Calu3 (cell line): Measurements from ENCODE around the gene C2. TPM values are rescaled to one million over a fixed set of nuclear protein-coding genes. Genes with fewer than 3 reads are reported as not detected.
"Not testable (repeated sequence)": the region's sequence is repeated elsewhere in the genome, so short reads cannot be mapped to it uniquely, and the experiment has no call there.

Source experiments
- BruUV-seq: library from RNA; stranded (reverse); fragments of 400-500 nt; replicated peaks from 2 replicates; lab custom pipeline; 2021; lab: Mats Ljungman, UMichigan
- CTCF ChIA-PET: fragments of 300-600 bp; sonication (Branson Sonifier 250); formaldehyde crosslinking; loops from one replicate; lab custom pipeline; 2022; ENCODE audit warnings: antibody characterized with exemption; lab: Charles Lee
- DNase-seq: peaks from one replicate; pipeline ENCODE4 v3.0.0; 2022
- H3K27ac Mint-ChIP-seq: one replicate; pipeline ENCODE4 v1.8.0; 2022; ENCODE audit warnings: mixed read lengths; ENCODE audit not compliant: unreplicated experiment
- H3K27me3 Mint-ChIP-seq: one replicate; pipeline ENCODE4 v1.8.0; 2022; ENCODE audit warnings: mixed read lengths; ENCODE audit not compliant: unreplicated experiment
- H3K36me3 Mint-ChIP-seq: one replicate; pipeline ENCODE4 v1.8.0; 2022; ENCODE audit warnings: mild to moderate bottlenecking, moderate library complexity, mixed read lengths; ENCODE audit not compliant: insufficient read depth, unreplicated experiment
- H3K4me1 Mint-ChIP-seq: one replicate; pipeline ENCODE4 v1.8.0; 2022; ENCODE audit warnings: mild to moderate bottlenecking, low read depth, mixed read lengths; ENCODE audit not compliant: unreplicated experiment
- H3K4me3 Mint-ChIP-seq: one replicate; pipeline ENCODE4 v1.8.0; 2022; ENCODE audit warnings: mild to moderate bottlenecking, low read depth, moderate library complexity, mixed read lengths; ENCODE audit not compliant: unreplicated experiment
- H3K9me3 Mint-ChIP-seq: one replicate; pipeline ENCODE4 v1.8.0; 2022; ENCODE audit warnings: low read depth, mixed read lengths; ENCODE audit not compliant: unreplicated experiment
- intact Hi-C: fragments of 100-400 bp; cut with micrococcal nuclease; formaldehyde crosslinking; loops from one replicate; pipeline ENCODE4 v1.10.0; 2022; ENCODE audit not compliant: unreplicated experiment
- microRNA-seq: library from miRNA; unstranded; fragments of <30 nt; microRNA quantifications from one replicate; pipeline ENCODE4 v1.2.0, GENCODE V29; 2022
- total RNA-seq: library from RNA; stranded (reverse); gene quantifications from 2 replicates; pipeline ENCODE4 v1.2.3, GENCODE V29; 2022

Gene C2
- total RNA-seq, 1 experiment from 2014 or later = 6.3 TPM

- H3K27me3 Mint-ChIP-seq, DNase-seq, CTCF ChIA-PET, intact Hi-C loops, BruUV-seq, H3K4me1 Mint-ChIP-seq, H3K36me3 Mint-ChIP-seq, H3K4me3 Mint-ChIP-seq, H3K9me3 Mint-ChIP-seq, H3K27ac Mint-ChIP-seq: not testable (repeated sequence)
Observed at GRCh38 chr6:31994421-31994820, 66.9 kb downstream of the C2 start.

Small RNA genes within 50 kb of the gene (microRNA-seq; reads per million reads assigned to microRNA genes)
- 7.4 reads per million, percentile 26 among the genes with 10 or more reads in this experiment for gene MIR1236

Other genes starting within 250 kb of the C2 start
- 4.9 and 5.4 TPM in 2 replicates for gene LY6G5C, start 246.7 kb upstream of the C2 start, total RNA-seq
- 89.9 and 99.1 TPM in 2 replicates for gene ABHD16A, start 224.4 kb upstream of the C2 start, total RNA-seq
- not detected in 2 replicates for gene LY6G6F, start 220.9 kb upstream of the C2 start, total RNA-seq
- gene LY6G6D, start 212.4 kb upstream of the C2 start, total RNA-seq = not detected in 2 replicates
- gene LY6G6C, start 206.0 kb upstream of the C2 start, total RNA-seq = 1.0 TPM in 1 of 2 replicates, not detected in the other
- gene MPIG6B, start 204.3 kb upstream of the C2 start, total RNA-seq = not detected in 2 replicates
- gene DDAH2, start 198.4 kb upstream of the C2 start, total RNA-seq = 81.4 and 89.6 TPM in 2 replicates
- 943 and 1,109 TPM in 2 replicates for gene CLIC1, start 191.2 kb upstream of the C2 start, total RNA-seq
- gene MSH5, start 187.7 kb upstream of the C2 start, total RNA-seq = 156 and 176 TPM in 2 replicates
- 26.6 and 30.3 TPM in 2 replicates for gene SAPCD1, start 165.1 kb upstream of the C2 start, total RNA-seq
- gene VWA7, start 150.4 kb upstream of the C2 start, total RNA-seq = 22.1 and 37.6 TPM in 2 replicates
- 316 and 331 TPM in 2 replicates for gene VARS1, start 132.0 kb upstream of the C2 start, total RNA-seq
- gene LSM2, start 120.8 kb upstream of the C2 start, total RNA-seq = 126 and 144 TPM in 2 replicates
- 4.2 and 4.3 TPM in 2 replicates for gene HSPA1L, start 112.4 kb upstream of the C2 start, total RNA-seq
- gene HSPA1A, start 112.2 kb upstream of the C2 start, total RNA-seq = 1,238 and 1,263 TPM in 2 replicates
- 687 and 705 TPM in 2 replicates for gene HSPA1B, start 100.0 kb upstream of the C2 start, total RNA-seq
- 133 and 159 TPM in 2 replicates for gene NEU1, start 64.9 kb upstream of the C2 start, total RNA-seq
- gene SLC44A4, start 48.7 kb upstream of the C2 start, total RNA-seq = 185 and 238 TPM in 2 replicates
- 131 and 138 TPM in 2 replicates for gene EHMT2, start 30.0 kb upstream of the C2 start, total RNA-seq
- gene ZBTB12, start 25.6 kb upstream of the C2 start, total RNA-seq = 22.6 and 28.1 TPM in 2 replicates
- 944 and 1,205 TPM in 2 replicates for gene CFB, start 18.4 kb downstream of the C2 start, total RNA-seq
- gene NELFE, start 31.3 kb downstream of the C2 start, total RNA-seq = 141 and 157 TPM in 2 replicates
- 182 and 201 TPM in 2 replicates for gene SKIC2, start 31.5 kb downstream of the C2 start, total RNA-seq
- 40.9 and 43.6 TPM in 2 replicates for gene DXO, start 44.4 kb downstream of the C2 start, total RNA-seq
- 13.1 and 20.8 TPM in 2 replicates for gene C4A, start 54.3 kb downstream of the C2 start, total RNA-seq
- 7.8 and 13.4 TPM in 2 replicates for gene C4B, start 87.1 kb downstream of the C2 start, total RNA-seq
- 0.76 and 0.78 TPM in 2 replicates for gene CYP21A2, start 110.7 kb downstream of the C2 start, total RNA-seq
- gene TNXB, start 181.6 kb downstream of the C2 start, total RNA-seq = 10.6 and 11.3 TPM in 2 replicates
- gene ATF6B, start 200.5 kb downstream of the C2 start, total RNA-seq = 185 and 196 TPM in 2 replicates
- gene FKBPL, start 202.6 kb downstream of the C2 start, total RNA-seq = 13.8 and 15.6 TPM in 2 replicates
- 1.7 and 2.9 TPM in 2 replicates for gene PRRT1, start 224.2 kb downstream of the C2 start, total RNA-seq
- 29.1 and 31.0 TPM in 2 replicates for gene PPT2, start 226.4 kb downstream of the C2 start, total RNA-seq
- 18.8 and 20.2 TPM in 2 replicates for gene EGFL8, start 236.9 kb downstream of the C2 start, total RNA-seq
- gene AGPAT1, start 248.4 kb downstream of the C2 start, total RNA-seq = 138 and 139 TPM in 2 replicates